Loucy (cell line): ENCODE data around the gene INSYN2B.

Source experiments
- CTCF ChIP-seq: fragments of 200-600 bp; sonication (generic); conservative IDR thresholded peaks from 2 replicates; pipeline ENCODE4 v1.5.1; 2014; ENCODE audit warnings: mild to moderate bottlenecking, antibody characterized with exemption, low read length
- EZH2phosphoT487 ChIP-seq: fragments of 200-600 bp; IDR thresholded peaks from 2 replicates; pipeline ENCODE4 v1.6.1; 2018; ENCODE audit warnings: antibody characterized with exemption, mild to moderate bottlenecking, moderate library complexity, borderline replicate concordance

DNA sequence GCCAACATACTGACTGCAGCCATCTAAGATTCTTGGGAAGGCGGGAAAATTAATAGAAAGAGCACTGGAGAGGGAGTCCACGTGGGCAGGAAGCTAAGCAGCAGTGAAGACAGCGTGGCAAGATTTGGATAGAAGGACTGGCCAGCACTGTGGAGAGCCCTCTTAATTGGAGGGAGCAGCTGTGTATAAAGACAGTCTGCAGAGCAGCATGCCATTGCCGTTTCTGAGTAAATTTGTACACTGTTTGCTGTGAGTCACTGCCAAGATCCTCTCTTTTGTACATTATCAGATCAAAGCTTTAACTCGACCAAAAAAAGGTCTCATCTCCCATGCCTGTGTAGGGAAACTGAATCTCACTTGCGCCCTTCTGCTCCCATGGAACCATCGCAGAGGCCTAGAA, 45.3 kb downstream of the INSYN2B start:
- no peak for TF ChIP-seq CTCF
- TF ChIP-seq EZH2phosphoT487: no peak
